ENCODE data around the gene BOD1. TPM values are rescaled to one million over a fixed set of nuclear protein-coding genes. Genes with fewer than 3 reads are reported as not detected.

The BOD1 gene
- total and polyA plus RNA-seq, 2 of the 8 experiments (the other 6 are each of a cell fraction or from before 2014, with no cell fraction given), result 107 to 149 TPM

- TF ChIP-seq, protein P1, sequence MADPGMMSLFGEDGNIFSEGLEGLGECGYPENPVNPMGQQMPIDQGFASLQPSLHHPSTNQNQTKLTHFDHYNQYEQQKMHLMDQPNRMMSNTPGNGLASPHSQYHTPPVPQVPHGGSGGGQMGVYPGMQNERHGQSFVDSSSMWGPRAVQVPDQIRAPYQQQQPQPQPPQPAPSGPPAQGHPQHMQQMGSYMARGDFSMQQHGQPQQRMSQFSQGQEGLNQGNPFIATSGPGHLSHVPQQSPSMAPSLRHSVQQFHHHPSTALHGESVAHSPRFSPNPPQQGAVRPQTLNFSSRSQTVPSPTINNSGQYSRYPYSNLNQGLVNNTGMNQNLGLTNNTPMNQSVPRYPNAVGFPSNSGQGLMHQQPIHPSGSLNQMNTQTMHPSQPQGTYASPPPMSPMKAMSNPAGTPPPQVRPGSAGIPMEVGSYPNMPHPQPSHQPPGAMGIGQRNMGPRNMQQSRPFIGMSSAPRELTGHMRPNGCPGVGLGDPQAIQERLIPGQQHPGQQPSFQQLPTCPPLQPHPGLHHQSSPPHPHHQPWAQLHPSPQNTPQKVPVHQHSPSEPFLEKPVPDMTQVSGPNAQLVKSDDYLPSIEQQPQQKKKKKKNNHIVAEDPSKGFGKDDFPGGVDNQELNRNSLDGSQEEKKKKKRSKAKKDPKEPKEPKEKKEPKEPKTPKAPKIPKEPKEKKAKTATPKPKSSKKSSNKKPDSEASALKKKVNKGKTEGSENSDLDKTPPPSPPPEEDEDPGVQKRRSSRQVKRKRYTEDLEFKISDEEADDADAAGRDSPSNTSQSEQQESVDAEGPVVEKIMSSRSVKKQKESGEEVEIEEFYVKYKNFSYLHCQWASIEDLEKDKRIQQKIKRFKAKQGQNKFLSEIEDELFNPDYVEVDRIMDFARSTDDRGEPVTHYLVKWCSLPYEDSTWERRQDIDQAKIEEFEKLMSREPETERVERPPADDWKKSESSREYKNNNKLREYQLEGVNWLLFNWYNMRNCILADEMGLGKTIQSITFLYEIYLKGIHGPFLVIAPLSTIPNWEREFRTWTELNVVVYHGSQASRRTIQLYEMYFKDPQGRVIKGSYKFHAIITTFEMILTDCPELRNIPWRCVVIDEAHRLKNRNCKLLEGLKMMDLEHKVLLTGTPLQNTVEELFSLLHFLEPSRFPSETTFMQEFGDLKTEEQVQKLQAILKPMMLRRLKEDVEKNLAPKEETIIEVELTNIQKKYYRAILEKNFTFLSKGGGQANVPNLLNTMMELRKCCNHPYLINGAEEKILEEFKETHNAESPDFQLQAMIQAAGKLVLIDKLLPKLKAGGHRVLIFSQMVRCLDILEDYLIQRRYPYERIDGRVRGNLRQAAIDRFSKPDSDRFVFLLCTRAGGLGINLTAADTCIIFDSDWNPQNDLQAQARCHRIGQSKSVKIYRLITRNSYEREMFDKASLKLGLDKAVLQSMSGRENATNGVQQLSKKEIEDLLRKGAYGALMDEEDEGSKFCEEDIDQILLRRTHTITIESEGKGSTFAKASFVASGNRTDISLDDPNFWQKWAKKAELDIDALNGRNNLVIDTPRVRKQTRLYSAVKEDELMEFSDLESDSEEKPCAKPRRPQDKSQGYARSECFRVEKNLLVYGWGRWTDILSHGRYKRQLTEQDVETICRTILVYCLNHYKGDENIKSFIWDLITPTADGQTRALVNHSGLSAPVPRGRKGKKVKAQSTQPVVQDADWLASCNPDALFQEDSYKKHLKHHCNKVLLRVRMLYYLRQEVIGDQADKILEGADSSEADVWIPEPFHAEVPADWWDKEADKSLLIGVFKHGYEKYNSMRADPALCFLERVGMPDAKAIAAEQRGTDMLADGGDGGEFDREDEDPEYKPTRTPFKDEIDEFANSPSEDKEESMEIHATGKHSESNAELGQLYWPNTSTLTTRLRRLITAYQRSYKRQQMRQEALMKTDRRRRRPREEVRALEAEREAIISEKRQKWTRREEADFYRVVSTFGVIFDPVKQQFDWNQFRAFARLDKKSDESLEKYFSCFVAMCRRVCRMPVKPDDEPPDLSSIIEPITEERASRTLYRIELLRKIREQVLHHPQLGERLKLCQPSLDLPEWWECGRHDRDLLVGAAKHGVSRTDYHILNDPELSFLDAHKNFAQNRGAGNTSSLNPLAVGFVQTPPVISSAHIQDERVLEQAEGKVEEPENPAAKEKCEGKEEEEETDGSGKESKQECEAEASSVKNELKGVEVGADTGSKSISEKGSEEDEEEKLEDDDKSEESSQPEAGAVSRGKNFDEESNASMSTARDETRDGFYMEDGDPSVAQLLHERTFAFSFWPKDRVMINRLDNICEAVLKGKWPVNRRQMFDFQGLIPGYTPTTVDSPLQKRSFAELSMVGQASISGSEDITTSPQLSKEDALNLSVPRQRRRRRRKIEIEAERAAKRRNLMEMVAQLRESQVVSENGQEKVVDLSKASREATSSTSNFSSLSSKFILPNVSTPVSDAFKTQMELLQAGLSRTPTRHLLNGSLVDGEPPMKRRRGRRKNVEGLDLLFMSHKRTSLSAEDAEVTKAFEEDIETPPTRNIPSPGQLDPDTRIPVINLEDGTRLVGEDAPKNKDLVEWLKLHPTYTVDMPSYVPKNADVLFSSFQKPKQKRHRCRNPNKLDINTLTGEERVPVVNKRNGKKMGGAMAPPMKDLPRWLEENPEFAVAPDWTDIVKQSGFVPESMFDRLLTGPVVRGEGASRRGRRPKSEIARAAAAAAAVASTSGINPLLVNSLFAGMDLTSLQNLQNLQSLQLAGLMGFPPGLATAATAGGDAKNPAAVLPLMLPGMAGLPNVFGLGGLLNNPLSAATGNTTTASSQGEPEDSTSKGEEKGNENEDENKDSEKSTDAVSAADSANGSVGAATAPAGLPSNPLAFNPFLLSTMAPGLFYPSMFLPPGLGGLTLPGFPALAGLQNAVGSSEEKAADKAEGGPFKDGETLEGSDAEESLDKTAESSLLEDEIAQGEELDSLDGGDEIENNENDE (IDR thresholded peaks at IDR 0.05; ENCODE audit: insufficient replicate concordance, low read length), result no peak
- TF ChIP-seq GABPA (IDR thresholded peaks at IDR 0.05; ENCODE audit: borderline replicate concordance, insufficient read depth, low read length) (no peak), CEBPB (IDR thresholded peaks at IDR 0.05; ENCODE audit: low read depth, low read length) (no peak), ASH2L (IDR thresholded peaks at IDR 0.05; ENCODE audit: low read length) (no peak), CHD1 (IDR thresholded peaks at IDR 0.05; ENCODE audit: low read depth, low read length) (no peak), BRCA1 (IDR thresholded peaks at IDR 0.05; ENCODE audit: low read depth, low read length) (no peak), EGR1 (IDR thresholded peaks at IDR 0.05; ENCODE audit: borderline replicate concordance, low read depth, low read length) (no peak), PHF8 (conservative IDR thresholded peaks at IDR 0.05; ENCODE audit: low read depth, low read length) (no peak), SP1 (IDR thresholded peaks at IDR 0.05; ENCODE audit: low read depth, low read length) (no peak), CTBP2 (IDR thresholded peaks at IDR 0.05; ENCODE audit: borderline replicate concordance, insufficient read depth, insufficient read length, low read length) (no peak), GTF2F1 (IDR thresholded peaks at IDR 0.05; ENCODE audit: borderline replicate concordance, low read depth, low read length) (no peak)
Measured at GRCh38 chr5:173573126-173573960, 43.1 kb downstream of the BOD1 start (continued).

Measured in H1 (cell line).